HL-60 (cell line): Measurements from ENCODE around the gene COL28A1.

Experiments used
- REST ChIP-seq: IDR thresholded peaks from 2 replicates; pipeline ENCODE4 v1.6.1; 2012; ENCODE audit warnings: low read depth; ENCODE audit not compliant: insufficient replicate concordance
- TF ChIP-seq, protein P1 (sequence below): IDR thresholded peaks from one replicate; pipeline ENCODE4 v1.5.1; 2011; ENCODE audit warnings: low read length, control low read depth, inconsistent platforms; ENCODE audit not compliant: insufficient read depth

DNA sequence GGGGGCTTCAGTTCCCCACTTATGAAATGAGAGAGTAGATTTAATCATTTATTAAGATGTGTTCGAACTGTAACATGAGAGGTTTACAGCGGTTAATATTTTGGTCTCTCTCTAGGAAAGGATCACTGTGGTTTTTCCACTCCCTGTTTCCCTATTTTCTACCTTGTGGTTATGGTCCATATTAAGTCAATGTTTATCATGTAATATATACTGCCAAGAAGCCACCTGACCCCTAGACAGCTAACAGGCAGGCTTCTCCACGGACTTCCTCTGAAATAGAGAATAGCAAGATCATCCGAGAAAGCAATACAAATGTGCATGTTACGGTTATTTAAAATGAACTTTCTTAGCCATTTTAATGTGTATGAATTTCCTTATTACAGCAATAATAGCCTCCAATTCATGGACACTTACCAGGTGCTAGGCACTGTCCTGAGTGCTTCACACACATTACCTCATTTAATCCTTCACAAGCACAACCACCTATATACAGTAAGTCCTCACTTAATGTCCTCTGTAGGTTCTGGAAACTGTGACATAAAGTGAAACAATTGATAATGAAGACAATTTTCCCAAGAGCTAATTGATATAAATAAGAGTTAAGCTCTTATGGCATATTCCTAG lies 835 bp upstream of the COL28A1 start:
- TF ChIP-seq, protein P1, sequence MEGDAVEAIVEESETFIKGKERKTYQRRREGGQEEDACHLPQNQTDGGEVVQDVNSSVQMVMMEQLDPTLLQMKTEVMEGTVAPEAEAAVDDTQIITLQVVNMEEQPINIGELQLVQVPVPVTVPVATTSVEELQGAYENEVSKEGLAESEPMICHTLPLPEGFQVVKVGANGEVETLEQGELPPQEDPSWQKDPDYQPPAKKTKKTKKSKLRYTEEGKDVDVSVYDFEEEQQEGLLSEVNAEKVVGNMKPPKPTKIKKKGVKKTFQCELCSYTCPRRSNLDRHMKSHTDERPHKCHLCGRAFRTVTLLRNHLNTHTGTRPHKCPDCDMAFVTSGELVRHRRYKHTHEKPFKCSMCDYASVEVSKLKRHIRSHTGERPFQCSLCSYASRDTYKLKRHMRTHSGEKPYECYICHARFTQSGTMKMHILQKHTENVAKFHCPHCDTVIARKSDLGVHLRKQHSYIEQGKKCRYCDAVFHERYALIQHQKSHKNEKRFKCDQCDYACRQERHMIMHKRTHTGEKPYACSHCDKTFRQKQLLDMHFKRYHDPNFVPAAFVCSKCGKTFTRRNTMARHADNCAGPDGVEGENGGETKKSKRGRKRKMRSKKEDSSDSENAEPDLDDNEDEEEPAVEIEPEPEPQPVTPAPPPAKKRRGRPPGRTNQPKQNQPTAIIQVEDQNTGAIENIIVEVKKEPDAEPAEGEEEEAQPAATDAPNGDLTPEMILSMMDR, result no peak
- no peak for TF ChIP-seq REST
